ENCODE results near the gene BMAL1. TPM values are rescaled to one million over a fixed set of nuclear protein-coding genes. Genes with fewer than 3 reads are reported as not detected.
A peak's percentile ranks its signal among the peaks of the same experiment; 100 is the strongest.

Gene BMAL1
- total RNA-seq, 4 donors from 2014 or later: 27.7 to 81.8 (median 41.0) TPM

DNA sequence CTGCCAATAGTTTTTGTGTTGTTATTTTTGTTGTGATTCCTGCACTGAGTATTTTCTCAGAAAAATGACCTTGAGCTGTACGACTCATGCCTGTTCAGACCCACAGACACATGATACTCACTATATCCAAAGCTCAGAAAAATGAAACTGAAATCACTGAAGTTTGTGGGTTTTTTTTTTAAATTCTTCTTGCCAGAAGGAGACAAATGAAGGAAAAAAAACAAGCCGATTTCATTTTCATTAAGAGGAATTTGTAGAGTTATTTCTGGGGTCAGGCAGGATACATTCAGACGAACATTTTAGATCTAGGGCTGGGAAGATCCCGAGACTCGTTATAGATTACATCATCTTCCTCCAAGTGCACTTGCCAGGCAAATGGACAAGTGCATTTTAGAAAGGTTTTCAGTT lies 60.4 kb downstream of the BMAL1 start:
- Histone ChIP-seq H3K27ac (peak overlapping the region; percentile 48 to 78 (median 54)), H3K36me3 (no peaks in the 10 kb centered on the region), H3K4me3 (peak overlapping the region; percentile 0 to 27 (median 10)), H3K4me1 (peaks cover 71 to 74% of the 10 kb centered on the region in 2 donors), H3K27me3 (no peaks in the 10 kb centered on the region), H3K9me3 (no peaks in the 10 kb centered on the region)
- DNase-seq: no peak
- TF ChIP-seq, protein P1, sequence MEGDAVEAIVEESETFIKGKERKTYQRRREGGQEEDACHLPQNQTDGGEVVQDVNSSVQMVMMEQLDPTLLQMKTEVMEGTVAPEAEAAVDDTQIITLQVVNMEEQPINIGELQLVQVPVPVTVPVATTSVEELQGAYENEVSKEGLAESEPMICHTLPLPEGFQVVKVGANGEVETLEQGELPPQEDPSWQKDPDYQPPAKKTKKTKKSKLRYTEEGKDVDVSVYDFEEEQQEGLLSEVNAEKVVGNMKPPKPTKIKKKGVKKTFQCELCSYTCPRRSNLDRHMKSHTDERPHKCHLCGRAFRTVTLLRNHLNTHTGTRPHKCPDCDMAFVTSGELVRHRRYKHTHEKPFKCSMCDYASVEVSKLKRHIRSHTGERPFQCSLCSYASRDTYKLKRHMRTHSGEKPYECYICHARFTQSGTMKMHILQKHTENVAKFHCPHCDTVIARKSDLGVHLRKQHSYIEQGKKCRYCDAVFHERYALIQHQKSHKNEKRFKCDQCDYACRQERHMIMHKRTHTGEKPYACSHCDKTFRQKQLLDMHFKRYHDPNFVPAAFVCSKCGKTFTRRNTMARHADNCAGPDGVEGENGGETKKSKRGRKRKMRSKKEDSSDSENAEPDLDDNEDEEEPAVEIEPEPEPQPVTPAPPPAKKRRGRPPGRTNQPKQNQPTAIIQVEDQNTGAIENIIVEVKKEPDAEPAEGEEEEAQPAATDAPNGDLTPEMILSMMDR (IDR thresholded peaks at IDR 0.05 in 4 of 5, conservative IDR thresholded peaks at IDR 0.05 in 1 of 5): no peak
- no peak for TF ChIP-seq POLR2A (IDR thresholded peaks at IDR 0.05)
- in situ Hi-C loops (cut with MboI; ENCODE audit: low sequenced_read_pairs in 4 of 4): loop anchor here (10.0 to 25.0 kb wide), 3 partner anchors 53 to 376 kb away; partner anchors contain the start of gene BMAL1 (in 1 of the 4)
- ATAC-seq: peak in 1 of 2 donors; percentile 31
- intact Hi-C loops (cut with DNase I; ENCODE audit: low total_unique reads): loop anchor here (10.0 kb wide), 1 partner anchor 663 kb away; the partner anchor contains the start of gene TEAD1

DNA sequence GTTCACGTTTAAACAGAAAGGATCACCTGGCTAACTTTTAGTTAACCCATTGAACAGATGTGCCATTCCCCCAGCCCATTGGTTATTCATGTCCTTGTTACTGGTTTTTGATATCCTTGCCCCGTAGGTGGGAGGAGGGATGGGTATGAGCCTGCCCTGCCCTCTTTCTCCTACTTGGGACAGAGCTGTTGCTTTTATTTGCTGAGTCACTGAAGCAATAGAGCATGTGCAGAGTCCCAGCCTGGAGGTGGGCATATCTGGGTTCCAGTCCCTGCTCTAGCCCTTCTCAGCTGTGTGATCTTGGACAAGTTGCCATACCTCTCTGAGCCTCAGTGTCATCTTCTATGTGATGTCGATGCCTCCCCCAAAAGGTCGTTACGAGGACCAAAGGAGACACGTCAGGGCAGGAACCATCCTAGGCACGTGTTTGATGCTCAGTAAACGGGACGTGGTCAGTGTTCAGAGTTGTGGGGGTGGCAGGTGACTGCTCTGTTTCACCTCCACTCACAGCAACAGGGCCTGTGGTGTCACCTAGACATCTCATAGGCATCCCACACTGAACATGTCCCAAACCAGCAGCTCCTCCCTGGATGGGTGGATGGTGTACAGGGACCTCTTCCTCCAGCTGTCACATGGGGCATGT lies 61.0 kb downstream of the BMAL1 start:
- Histone ChIP-seq H3K27me3 (no peaks in the 10 kb centered on the region), H3K4me1 (peaks cover 66 to 68% of the 10 kb centered on the region in 2 donors), H3K9me3 (no peaks in the 10 kb centered on the region), H3K36me3 (no peaks in the 10 kb centered on the region), H3K4me3 (peak overlapping the region in 3 of 4 donors; percentile 0 to 27 (median 7)), H3K27ac (peak overlapping the region; percentile 48 to 78 (median 54))
- in situ Hi-C loops (cut with MboI; ENCODE audit: low sequenced_read_pairs in 4 of 4) (loop anchor here (10.0 to 25.0 kb wide), 3 partner anchors 54 to 376 kb away; partner anchors contain the start of gene BMAL1 (in 1 of the 4)), intact Hi-C loops (cut with DNase I; ENCODE audit: low total_unique reads) (loop anchor here (10.0 kb wide), 1 partner anchor 664 kb away; the partner anchor contains the start of gene TEAD1)
- no peak for TF ChIP-seq POLR2A (IDR thresholded peaks at IDR 0.05)
- TF ChIP-seq, protein P1 (IDR thresholded peaks at IDR 0.05 in 4 of 5, conservative IDR thresholded peaks at IDR 0.05 in 1 of 5): no peak
- DNase-seq (no peak), ATAC-seq (peak in 1 of 2 donors; percentile 14)

DNA sequence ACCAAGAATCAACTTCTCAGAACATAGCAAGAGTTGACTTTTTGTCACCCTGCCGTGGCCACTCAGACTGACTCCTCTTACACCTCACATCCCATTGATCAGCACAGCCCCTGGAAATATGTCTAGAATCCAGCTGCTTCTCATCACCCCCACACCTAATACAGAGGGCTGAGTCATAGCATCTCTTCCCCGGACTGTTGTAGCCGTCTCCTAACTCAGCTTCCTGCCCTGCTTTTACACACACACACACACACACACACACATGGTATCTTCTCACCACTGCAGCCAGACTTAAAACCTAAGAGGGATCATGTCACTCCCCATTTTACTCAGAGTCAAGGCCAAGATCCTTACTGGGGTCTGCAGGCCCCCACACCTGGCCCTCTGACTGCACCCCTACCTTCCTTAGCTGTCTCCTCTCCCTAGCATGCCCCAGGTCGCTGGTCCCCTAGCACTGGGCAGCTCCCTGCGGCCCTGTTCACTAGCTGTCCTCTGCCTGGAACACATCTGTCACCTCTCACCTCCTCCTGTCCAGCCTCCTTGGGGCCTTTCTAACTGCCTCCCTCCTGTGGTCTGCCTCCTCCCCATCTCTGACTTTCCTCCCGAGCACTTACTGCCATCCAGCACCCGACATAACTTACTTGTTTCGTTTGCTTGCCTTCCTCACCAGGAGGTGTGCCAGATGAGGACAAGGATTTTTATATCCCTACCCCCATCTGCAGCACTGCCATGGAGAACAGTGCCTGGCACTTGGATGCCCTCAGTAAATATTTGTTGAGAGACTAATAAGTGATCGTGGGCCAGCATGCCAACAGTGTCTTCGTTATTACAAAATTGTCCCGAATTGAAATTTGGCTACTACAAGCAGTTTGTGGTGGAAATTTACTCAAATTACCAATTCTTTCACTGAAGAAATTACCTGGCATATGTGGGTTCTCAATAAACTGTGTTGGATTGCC lies 61.9 kb downstream of the BMAL1 start:
- peaks cover 56 to 59% of the 10 kb centered on the region in 2 donors for H3K4me1 ChIP-seq
- in situ Hi-C loops (cut with MboI; ENCODE audit: low sequenced_read_pairs in 4 of 4) (loop anchor here (5.0 to 25.0 kb wide), 5 partner anchors 55 to 377 kb away; partner anchors contain the start of gene BMAL1 (in 1 of the 4)), intact Hi-C loops (cut with DNase I; ENCODE audit: low total_unique reads) (loop anchor here (10.0 kb wide), 3 partner anchors 375 to 1015 kb away; partner anchors contain the start of gene TEAD1)
- H3K27ac ChIP-seq: peak overlapping the region; percentile 27 to 78 (median 53)
- TF ChIP-seq, protein P1 (IDR thresholded peaks at IDR 0.05 in 4 of 5, conservative IDR thresholded peaks at IDR 0.05 in 1 of 5): no peak
- no peak for TF ChIP-seq POLR2A (IDR thresholded peaks at IDR 0.05)
- DNase-seq (no peak), ATAC-seq (no peak)
- H3K4me3 ChIP-seq: no peak overlapping the region
- H3K9me3 ChIP-seq: no peaks in the 10 kb centered on the region
- H3K36me3 ChIP-seq: no peaks in the 10 kb centered on the region
- no peaks in the 10 kb centered on the region for H3K27me3 ChIP-seq

DNA sequence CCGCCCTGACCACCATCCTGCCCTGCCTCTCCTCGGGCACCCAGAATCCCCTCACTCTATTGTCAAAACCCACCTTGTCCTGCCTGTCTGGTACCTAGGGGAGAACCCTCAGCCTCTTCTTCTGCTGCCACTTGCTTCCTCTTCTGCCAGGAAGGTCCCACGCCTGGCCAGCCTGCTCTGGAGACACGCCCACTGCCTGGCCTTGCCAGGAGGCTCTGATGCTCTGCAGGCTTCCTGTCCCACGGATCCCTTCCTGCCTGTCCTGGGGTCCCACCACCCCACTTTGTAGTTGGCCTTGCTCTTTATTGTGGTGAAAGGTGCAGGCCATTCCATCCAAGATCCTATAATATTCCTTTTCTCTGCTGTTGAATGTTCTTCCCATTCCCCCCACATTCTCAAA lies 63.4 kb downstream of the BMAL1 start:
- H3K4me1 ChIP-seq: peaks cover 41 to 44% of the 10 kb centered on the region in 2 donors
- no peaks in the 10 kb centered on the region for H3K9me3 ChIP-seq
- no peak overlapping the region for H3K4me3 ChIP-seq
- intact Hi-C loops (cut with DNase I; ENCODE audit: low total_unique reads): loop anchor here (10.0 kb wide), 2 partner anchors 376 to 1016 kb away; no protein-coding TSS in a partner anchor
- no peak for DNase-seq
- no peak for ATAC-seq
- H3K27ac ChIP-seq: no peak overlapping the region
- H3K36me3 ChIP-seq: no peaks in the 10 kb centered on the region
- no peaks in the 10 kb centered on the region for H3K27me3 ChIP-seq
- TF ChIP-seq POLR2A (IDR thresholded peaks at IDR 0.05): no peak
- TF ChIP-seq, protein P1 (IDR thresholded peaks at IDR 0.05 in 4 of 5, conservative IDR thresholded peaks at IDR 0.05 in 1 of 5): no peak
- in situ Hi-C loops (cut with MboI; ENCODE audit: low sequenced_read_pairs in 4 of 4): loop anchor here (5.0 to 25.0 kb wide), 3 partner anchors 126 to 379 kb away; no protein-coding TSS in a partner anchor

Data from gastrocnemius medialis (tissue), 4 donors.